Measurements from ENCODE around the gene POU4F2.

Gene POU4F2

DNA sequence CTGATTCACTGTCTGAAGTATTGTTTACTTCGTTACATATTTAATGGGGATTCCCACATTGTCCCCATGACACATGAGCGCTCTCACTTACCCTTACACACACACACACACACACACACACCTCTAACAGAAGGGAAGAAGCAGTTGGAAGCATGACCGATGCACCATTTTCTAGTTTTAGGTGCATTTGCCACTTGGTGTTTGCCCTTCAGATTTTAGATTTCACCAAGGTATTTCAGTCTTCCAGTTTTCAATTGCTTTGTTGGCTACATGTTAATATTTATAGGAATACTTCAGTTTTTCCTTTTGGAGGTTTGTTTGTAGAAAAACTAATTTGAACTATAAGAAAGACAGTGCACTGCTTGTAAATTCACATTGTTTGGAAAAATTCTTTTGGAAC is 3.1 kb downstream of the POU4F2 start:
- no peak overlapping the region for H3K4me3 ChIP-seq (ENCODE audit: low read length)
- no peak overlapping the region for H3K27ac ChIP-seq (ENCODE audit: low read length)
- no peak overlapping the region for H3K4me2 ChIP-seq (ENCODE audit: low read length)
- H3K79me2 ChIP-seq (ENCODE audit: low read length) = no peaks in the 10 kb centered on the region
- 0 out of 2 replicates have a peak, but pooled peaks cover 3% of the 10 kb centered on the region for H4K20me1 ChIP-seq (ENCODE audit: insufficient read depth, low read length)
- no peaks in the 10 kb centered on the region for H3K36me3 ChIP-seq (replicated peaks; ENCODE audit: low read depth, low read length)
- no peak for TF ChIP-seq EZH2phosphoT487 (IDR thresholded peaks at IDR 0.05; ENCODE audit: low read depth)
- TF ChIP-seq, protein P1, sequence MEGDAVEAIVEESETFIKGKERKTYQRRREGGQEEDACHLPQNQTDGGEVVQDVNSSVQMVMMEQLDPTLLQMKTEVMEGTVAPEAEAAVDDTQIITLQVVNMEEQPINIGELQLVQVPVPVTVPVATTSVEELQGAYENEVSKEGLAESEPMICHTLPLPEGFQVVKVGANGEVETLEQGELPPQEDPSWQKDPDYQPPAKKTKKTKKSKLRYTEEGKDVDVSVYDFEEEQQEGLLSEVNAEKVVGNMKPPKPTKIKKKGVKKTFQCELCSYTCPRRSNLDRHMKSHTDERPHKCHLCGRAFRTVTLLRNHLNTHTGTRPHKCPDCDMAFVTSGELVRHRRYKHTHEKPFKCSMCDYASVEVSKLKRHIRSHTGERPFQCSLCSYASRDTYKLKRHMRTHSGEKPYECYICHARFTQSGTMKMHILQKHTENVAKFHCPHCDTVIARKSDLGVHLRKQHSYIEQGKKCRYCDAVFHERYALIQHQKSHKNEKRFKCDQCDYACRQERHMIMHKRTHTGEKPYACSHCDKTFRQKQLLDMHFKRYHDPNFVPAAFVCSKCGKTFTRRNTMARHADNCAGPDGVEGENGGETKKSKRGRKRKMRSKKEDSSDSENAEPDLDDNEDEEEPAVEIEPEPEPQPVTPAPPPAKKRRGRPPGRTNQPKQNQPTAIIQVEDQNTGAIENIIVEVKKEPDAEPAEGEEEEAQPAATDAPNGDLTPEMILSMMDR (IDR thresholded peaks at IDR 0.05; ENCODE audit: low read depth, low read length) = no peak
- no peak overlapping the region for H2AFZ ChIP-seq (ENCODE audit: low read depth, low read length)
- no peak overlapping the region for H3K9ac ChIP-seq (ENCODE audit: low read length)
- H3K27me3 ChIP-seq (ENCODE audit: low read depth, low read length) = peaks cover 6% of the 10 kb centered on the region
- no peaks in the 10 kb centered on the region for H3K9me3 ChIP-seq (ENCODE audit: insufficient read depth, low read length)
- H3K4me1 ChIP-seq (ENCODE audit: low read length) = no peaks in the 10 kb centered on the region

DNA sequence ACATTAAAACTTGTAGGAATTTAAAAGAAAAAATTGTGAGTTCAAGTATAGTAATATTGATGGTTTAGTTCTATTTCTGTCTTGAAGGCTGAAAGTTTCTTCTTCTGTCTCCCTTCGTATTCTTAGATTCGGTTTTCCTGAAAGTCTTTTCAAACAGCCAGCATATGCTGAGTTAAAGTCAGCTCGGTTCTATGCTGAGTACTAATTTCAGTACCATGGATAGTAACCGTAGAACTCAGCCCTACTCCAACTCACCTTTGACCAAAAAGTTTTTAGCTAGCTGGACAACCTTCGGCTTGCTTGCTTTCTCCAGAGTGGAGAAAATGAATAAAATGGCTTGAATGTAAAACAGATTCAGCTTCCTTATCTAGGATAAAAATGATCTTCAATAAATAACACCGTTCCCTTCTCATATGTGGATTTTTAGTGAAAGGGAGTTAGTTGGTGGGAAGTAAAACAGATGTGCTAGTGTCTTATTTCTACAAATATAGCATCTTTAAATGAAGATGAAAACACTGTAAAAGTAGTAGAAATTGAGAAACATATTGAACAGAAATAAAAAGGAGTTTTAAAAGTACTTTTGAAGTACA is 5.2 kb downstream of the POU4F2 start:
- no peak overlapping the region for H3K9ac ChIP-seq (ENCODE audit: low read length)
- no peak overlapping the region for H3K27ac ChIP-seq (ENCODE audit: low read length)
- no peaks in the 10 kb centered on the region for H3K36me3 ChIP-seq (replicated peaks; ENCODE audit: low read depth, low read length)
- H2AFZ ChIP-seq (ENCODE audit: low read depth, low read length) = no peak overlapping the region
- no peak overlapping the region for H3K4me2 ChIP-seq (ENCODE audit: low read length)
- no peak for TF ChIP-seq EZH2phosphoT487 (IDR thresholded peaks at IDR 0.05; ENCODE audit: low read depth)
- TF ChIP-seq, protein P1 (IDR thresholded peaks at IDR 0.05; ENCODE audit: low read depth, low read length) = no peak
- H3K79me2 ChIP-seq (ENCODE audit: low read length) = no peaks in the 10 kb centered on the region
- H3K4me3 ChIP-seq (ENCODE audit: low read length) = no peak overlapping the region
- H3K27me3 ChIP-seq (ENCODE audit: low read depth, low read length) = peaks cover 6% of the 10 kb centered on the region
- 0 out of 2 replicates have a peak, but pooled peaks cover 3% of the 10 kb centered on the region for H4K20me1 ChIP-seq (ENCODE audit: insufficient read depth, low read length)
- no peaks in the 10 kb centered on the region for H3K4me1 ChIP-seq (ENCODE audit: low read length)
- no peaks in the 10 kb centered on the region for H3K9me3 ChIP-seq (ENCODE audit: insufficient read depth, low read length)

DNA sequence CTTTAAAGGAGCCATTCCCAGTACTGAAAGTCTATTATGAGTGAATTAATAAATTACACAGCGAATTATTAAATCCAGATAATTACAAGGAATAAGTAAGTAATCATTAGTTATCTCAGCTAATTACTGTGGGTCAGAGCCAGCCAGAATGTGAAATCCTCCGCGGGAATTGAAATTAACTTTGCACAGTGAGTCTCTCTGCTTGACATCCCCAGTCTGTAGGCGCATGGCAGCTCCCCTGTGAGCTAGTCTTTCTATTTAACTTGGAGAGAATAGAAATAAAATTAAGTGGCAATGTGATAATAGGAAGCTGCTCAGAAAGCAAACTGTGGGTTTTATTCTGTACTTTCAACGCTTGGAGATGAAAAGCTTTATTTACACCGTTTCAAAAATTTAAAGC is 7.2 kb downstream of the POU4F2 start:
- Histone ChIP-seq H3K27ac (ENCODE audit: low read length) (no peak overlapping the region), H3K4me2 (ENCODE audit: low read length) (no peak overlapping the region), H3K27me3 (ENCODE audit: low read depth, low read length) (peaks cover 8% of the 10 kb centered on the region), H3K9ac (ENCODE audit: low read length) (no peak overlapping the region), H2AFZ (ENCODE audit: low read depth, low read length) (no peak overlapping the region), H3K9me3 (ENCODE audit: insufficient read depth, low read length) (no peaks in the 10 kb centered on the region), H3K4me3 (ENCODE audit: low read length) (no peak overlapping the region), H3K4me1 (ENCODE audit: low read length) (no peaks in the 10 kb centered on the region), H3K36me3 (replicated peaks; ENCODE audit: low read depth, low read length) (no peaks in the 10 kb centered on the region), H3K79me2 (ENCODE audit: low read length) (no peaks in the 10 kb centered on the region), H4K20me1 (ENCODE audit: insufficient read depth, low read length) (0 out of 2 replicates have a peak, but pooled peaks cover 3% of the 10 kb centered on the region)
- TF ChIP-seq EZH2phosphoT487 (IDR thresholded peaks at IDR 0.05; ENCODE audit: low read depth) = no peak
- TF ChIP-seq, protein P1 (IDR thresholded peaks at IDR 0.05; ENCODE audit: low read depth, low read length) = no peak

DNA sequence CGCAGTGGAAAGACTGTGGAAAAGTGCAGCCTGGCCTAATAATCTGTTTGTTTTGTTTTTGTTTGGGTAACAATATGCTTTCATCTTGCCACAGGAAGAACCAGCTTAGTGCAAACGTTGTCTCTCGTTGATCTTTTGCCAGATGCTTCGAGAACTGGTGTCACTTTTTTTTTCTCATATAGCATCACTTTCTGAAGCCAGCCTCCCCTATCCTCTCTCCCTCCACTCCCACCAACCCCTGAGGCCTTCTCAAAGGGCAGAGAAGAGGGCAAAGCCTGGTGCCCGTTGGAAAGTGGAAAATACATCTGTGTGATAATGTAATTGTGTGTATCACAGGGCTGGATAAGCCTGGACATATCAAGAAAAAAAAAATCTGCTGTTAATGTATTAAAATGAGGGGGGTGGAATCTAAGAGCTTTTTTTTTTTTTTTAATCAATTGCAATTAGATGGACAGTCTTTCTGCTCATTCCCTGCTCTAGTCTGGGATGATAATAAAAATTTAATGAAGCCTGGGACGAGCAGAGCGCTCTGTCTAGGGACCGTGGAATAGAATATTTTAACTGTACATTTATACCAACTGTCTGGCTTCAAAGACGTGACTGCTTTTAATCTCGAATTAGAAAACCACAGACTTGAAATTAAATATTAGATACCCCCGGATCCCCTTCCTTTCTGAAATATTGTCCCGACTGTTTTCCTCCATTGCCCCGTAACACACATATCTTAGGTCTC is 8.1 kb downstream of the POU4F2 start:
- Histone ChIP-seq H3K79me2 (ENCODE audit: low read length) (no peaks in the 10 kb centered on the region), H3K27me3 (ENCODE audit: low read depth, low read length) (peaks cover 16% of the 10 kb centered on the region), H3K27ac (ENCODE audit: low read length) (no peak overlapping the region), H4K20me1 (ENCODE audit: insufficient read depth, low read length) (0 out of 2 replicates have a peak, but pooled peaks cover 3% of the 10 kb centered on the region), H2AFZ (ENCODE audit: low read depth, low read length) (no peak overlapping the region), H3K4me2 (ENCODE audit: low read length) (no peak overlapping the region), H3K4me1 (ENCODE audit: low read length) (no peaks in the 10 kb centered on the region), H3K36me3 (replicated peaks; ENCODE audit: low read depth, low read length) (no peaks in the 10 kb centered on the region), H3K4me3 (ENCODE audit: low read length) (no peak overlapping the region), H3K9ac (ENCODE audit: low read length) (no peak overlapping the region), H3K9me3 (ENCODE audit: insufficient read depth, low read length) (no peaks in the 10 kb centered on the region)
- TF ChIP-seq EZH2phosphoT487 (IDR thresholded peaks at IDR 0.05; ENCODE audit: low read depth) = no peak
- TF ChIP-seq, protein P1 (IDR thresholded peaks at IDR 0.05; ENCODE audit: low read depth, low read length) = no peak
